ENCODE measurements around the gene MAN1A2.

DNA sequence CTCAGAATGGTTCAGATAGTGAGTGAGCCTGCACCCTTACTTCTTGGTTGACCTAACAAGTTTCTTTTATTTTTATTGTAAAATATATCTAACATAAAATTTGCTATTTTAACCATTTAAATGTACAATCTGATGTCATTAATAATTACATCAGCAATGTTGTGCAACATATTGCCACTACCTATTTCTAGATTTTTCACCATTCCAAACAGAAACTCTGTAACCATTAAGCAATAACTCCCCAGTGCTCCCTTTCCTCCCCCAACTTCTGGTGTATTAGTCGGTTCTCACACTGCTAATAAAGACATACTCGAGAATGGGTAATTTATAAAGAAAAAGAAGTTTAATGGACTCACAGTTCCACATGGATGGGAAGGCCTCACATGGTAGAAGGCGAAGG, 162.4 kb downstream of the MAN1A2 start:
- no peak for TF ChIP-seq CTCF (conservative IDR thresholded peaks at IDR 0.05; ENCODE audit: low read depth, low read length)
- TF ChIP-seq EZH2phosphoT487 (IDR thresholded peaks at IDR 0.05; ENCODE audit: borderline replicate concordance, low read length): no peak
- no peak for TF ChIP-seq EZH2 (IDR thresholded peaks at IDR 0.05; ENCODE audit: low read length, unreplicated experiment)
